Measurements from ENCODE around the gene PCBP3. TPM values are rescaled to one million over a fixed set of nuclear protein-coding genes. Genes with fewer than 3 reads are reported as not detected.

Gene PCBP3
- total and polyA plus RNA-seq, 2 donors (not counting 3 experiments of a cell fraction or from before 2014, with no cell fraction given), result 0.06 to 1.1 TPM

DNA sequence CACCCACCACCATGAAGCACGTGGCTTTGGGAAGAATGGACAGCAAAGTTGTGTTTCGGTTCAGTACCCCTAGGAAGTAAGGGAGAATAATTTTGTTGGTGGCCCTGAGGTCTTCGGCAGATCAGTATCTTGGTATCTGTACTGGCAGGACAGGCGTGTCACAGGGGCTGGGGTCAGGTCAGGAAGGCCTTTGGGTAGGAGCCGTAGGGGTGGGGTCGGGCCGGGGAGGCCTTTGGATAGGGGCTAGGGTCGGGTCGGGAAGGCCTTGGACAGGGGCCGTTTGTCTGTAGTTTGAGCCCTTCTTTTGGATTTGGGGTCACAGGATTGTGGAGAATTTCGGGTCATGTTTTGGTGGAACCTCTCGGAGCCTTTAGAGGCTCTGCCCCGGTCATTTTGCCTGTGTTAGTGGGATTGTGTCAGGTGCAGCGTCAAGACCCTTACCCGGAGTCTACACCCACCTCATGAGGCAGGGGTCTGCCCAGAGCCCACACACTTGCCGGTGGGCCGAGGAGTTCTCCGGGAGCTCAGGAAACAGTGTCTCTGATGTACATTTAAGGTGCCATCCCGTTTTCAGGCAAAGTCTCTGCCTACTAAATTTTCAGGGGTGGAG, 262.8 kb downstream of the PCBP3 start:
- FAIRE-seq (no peak), DNase-seq (ENCODE audit: low read depth, low spot score) (no peak)
- H3K4me2 ChIP-seq (ENCODE audit: insufficient read depth, low read length), result no peak overlapping the region
- BruUV-seq (replicated peaks), result no TSS peak
- no peaks in the 10 kb centered on the region for H3K36me3 ChIP-seq (ENCODE audit: control insufficient read depth in 2 of 2, extremely low read depth in 1 of 2, insufficient read depth in 2 of 2, low read length in 2 of 2)
- H4K20me1 ChIP-seq (replicated peaks; ENCODE audit: control insufficient read depth, extremely low read depth, insufficient read depth, low read length), result no peaks in the 10 kb centered on the region
- dilution Hi-C loops (cut with MboI; ENCODE audit: extremely low pct_ligation_motif_present, low sequenced_read_pairs) (no loop called here), intact Hi-C loops (cut with micrococcal nuclease) (no loop called here)
- H3K9me1 ChIP-seq (replicated peaks; ENCODE audit: control insufficient read depth, extremely low read depth, insufficient read depth, low read length), result no peaks in the 10 kb centered on the region
- TF ChIP-seq, protein P1, sequence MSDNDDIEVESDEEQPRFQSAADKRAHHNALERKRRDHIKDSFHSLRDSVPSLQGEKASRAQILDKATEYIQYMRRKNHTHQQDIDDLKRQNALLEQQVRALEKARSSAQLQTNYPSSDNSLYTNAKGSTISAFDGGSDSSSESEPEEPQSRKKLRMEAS (IDR thresholded peaks at IDR 0.05; ENCODE audit: insufficient read depth, insufficient read length), result no peak
- no peak overlapping the region for H3K9ac ChIP-seq (replicated peaks; ENCODE audit: extremely low read depth, insufficient read depth, low read length)
- no peaks in the 10 kb centered on the region for H3K4me1 ChIP-seq (ENCODE audit: control insufficient read depth, extremely low read depth, insufficient read depth, low read length)
- no peak overlapping the region for H3K4me3 ChIP-seq (replicated peaks in 1 of 3; ENCODE audit: insufficient read depth in 1 of 3, low read depth in 1 of 3, low read length in 3 of 3)
- CTCF ChIA-PET, result no interaction called here
- H3K79me2 ChIP-seq (ENCODE audit: control insufficient read depth, insufficient read depth, low read length), result no peaks in the 10 kb centered on the region
- no peaks in the 10 kb centered on the region for H3K9me3 ChIP-seq (replicated peaks; ENCODE audit: control insufficient read depth, insufficient read depth, low read length)
- no peak overlapping the region for H3K27ac ChIP-seq (ENCODE audit: insufficient read depth, low read depth, low read length)
- H2AFZ ChIP-seq (ENCODE audit: low read depth, low read length), result no peak overlapping the region
- POLR2A ChIA-PET, result no interaction called here
- no peaks in the 10 kb centered on the region for H3K27me3 ChIP-seq (ENCODE audit: control insufficient read depth in 2 of 2, insufficient read depth in 2 of 2, low read length in 2 of 2)

DNA sequence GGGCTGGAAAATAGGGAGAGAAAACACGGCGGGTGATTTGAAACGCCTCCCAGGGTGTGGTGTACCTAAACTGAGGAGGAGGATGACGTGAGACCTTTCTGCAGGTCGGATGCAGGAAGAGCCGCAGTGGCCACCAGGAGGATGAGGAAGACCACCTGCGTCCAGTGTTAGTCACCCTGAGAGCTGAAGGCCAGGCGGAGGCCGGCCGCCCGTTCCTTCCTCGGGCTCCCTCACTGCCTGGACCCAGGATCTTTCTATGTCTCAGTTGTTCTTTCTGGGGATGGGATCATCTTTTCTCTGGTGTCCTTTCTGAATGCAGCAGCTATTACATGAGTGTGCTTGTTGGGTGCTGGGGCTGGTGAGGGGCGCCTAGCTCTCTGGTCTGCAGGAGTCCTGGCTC, 263.3 kb downstream of the PCBP3 start:
- ChIA-PET POLR2A (no interaction called here), CTCF (no interaction called here)
- Histone ChIP-seq H4K20me1 (replicated peaks; ENCODE audit: control insufficient read depth, extremely low read depth, insufficient read depth, low read length) (no peaks in the 10 kb centered on the region), H3K4me2 (ENCODE audit: insufficient read depth, low read length) (no peak overlapping the region), H3K9ac (replicated peaks; ENCODE audit: extremely low read depth, insufficient read depth, low read length) (no peak overlapping the region), H3K4me1 (ENCODE audit: control insufficient read depth, extremely low read depth, insufficient read depth, low read length) (no peaks in the 10 kb centered on the region), H3K9me1 (replicated peaks; ENCODE audit: control insufficient read depth, extremely low read depth, insufficient read depth, low read length) (no peaks in the 10 kb centered on the region), H3K9me3 (replicated peaks; ENCODE audit: control insufficient read depth, insufficient read depth, low read length) (no peaks in the 10 kb centered on the region), H2AFZ (ENCODE audit: low read depth, low read length) (no peak overlapping the region), H3K27me3 (ENCODE audit: control insufficient read depth in 2 of 2, insufficient read depth in 2 of 2, low read length in 2 of 2) (no peaks in the 10 kb centered on the region), H3K4me3 (replicated peaks in 1 of 3; ENCODE audit: insufficient read depth in 1 of 3, low read depth in 1 of 3, low read length in 3 of 3) (no peak overlapping the region), H3K36me3 (ENCODE audit: control insufficient read depth in 2 of 2, extremely low read depth in 1 of 2, insufficient read depth in 2 of 2, low read length in 2 of 2) (no peaks in the 10 kb centered on the region), H3K27ac (ENCODE audit: insufficient read depth, low read depth, low read length) (no peak overlapping the region), H3K79me2 (ENCODE audit: control insufficient read depth, insufficient read depth, low read length) (no peaks in the 10 kb centered on the region)
- dilution Hi-C loops (cut with MboI; ENCODE audit: extremely low pct_ligation_motif_present, low sequenced_read_pairs), result no loop called here
- FAIRE-seq (no peak), DNase-seq (ENCODE audit: low read depth, low spot score) (no peak)
- BruUV-seq (replicated peaks), result no TSS peak
- TF ChIP-seq EZH2 (IDR thresholded peaks at IDR 0.05; ENCODE audit: borderline replicate concordance, low read depth, low read length, severe bottlenecking) (no peak), MYC (IDR thresholded peaks at IDR 0.05; ENCODE audit: low read depth, low read length) (no peak), JUN (IDR thresholded peaks at IDR 0.05; ENCODE audit: borderline replicate concordance, insufficient read depth, insufficient read length, low read depth) (no peak), FOS (IDR thresholded peaks at IDR 0.05; ENCODE audit: borderline replicate concordance, insufficient read depth, low read length) (no peak), POLR2AphosphoS5 (IDR thresholded peaks at IDR 0.05; ENCODE audit: insufficient read depth, low read depth, low read length) (no peak), GATA2 (IDR thresholded peaks at IDR 0.05; ENCODE audit: insufficient read depth, insufficient read length, low read depth, low read length) (no peak), POLR2A (IDR thresholded peaks at IDR 0.05; ENCODE audit: low read depth, low read length) (no peak), CTCF (IDR thresholded peaks at IDR 0.05; ENCODE audit: extremely low read depth in 1 of 2, insufficient read depth in 1 of 2, low read depth in 1 of 2, low read length in 2 of 2) (no peak)
- TF ChIP-seq, protein P1 (IDR thresholded peaks at IDR 0.05; ENCODE audit: insufficient read depth, insufficient read length), result no peak
- intact Hi-C loops (cut with micrococcal nuclease), result no loop called here

Data from endothelial cell of umbilical vein (primary cell).